IMR-90 (cell line): ENCODE results near the gene POLR2E.

Source experiments
- BHLHE40 ChIP-seq: fragments of 150-350 bp; IDR thresholded peaks from 2 replicates; pipeline ENCODE4 v1.6.1; 2016; ENCODE audit warnings: mild to moderate bottlenecking, low read depth, low read length
- CEBPB ChIP-seq: IDR thresholded peaks from 2 replicates; pipeline ENCODE4 v1.6.1; 2012; ENCODE audit warnings: low read depth, low read length, improper control_type of control experiment
- ELK1 ChIP-seq: fragments of 150-350 bp; IDR thresholded peaks from 2 replicates; pipeline ENCODE4 v1.6.1; 2016; ENCODE audit warnings: low read depth, mild to moderate bottlenecking, low read length, moderate library complexity, borderline replicate concordance
- MAFK ChIP-seq: IDR thresholded peaks from 2 replicates; pipeline ENCODE4 v1.6.1; 2012; ENCODE audit warnings: low read depth, low read length, improper control_type of control experiment
- MAZ ChIP-seq: IDR thresholded peaks from 2 replicates; pipeline ENCODE4 v1.6.1; 2012; ENCODE audit warnings: low read depth, mild to moderate bottlenecking, low read length, improper control_type of control experiment, moderate library complexity, borderline replicate concordance
- POLR2A ChIP-seq: IDR thresholded peaks from 2 replicates; pipeline ENCODE4 v1.6.1; 2012; ENCODE audit warnings: mild to moderate bottlenecking, low read depth, low read length
- RAD21 ChIP-seq: IDR thresholded peaks from 2 replicates; pipeline ENCODE4 v1.6.1; 2012; ENCODE audit warnings: low read length, improper control_type of control experiment
- RFX5 ChIP-seq: IDR thresholded peaks from 2 replicates; pipeline ENCODE4 v1.8.0; 2012; ENCODE audit warnings: low read depth, mild to moderate bottlenecking, low read length, moderate library complexity
- SMC3 ChIP-seq: fragments of 150-350 bp; IDR thresholded peaks from 2 replicates; pipeline ENCODE4 v1.6.1; 2016; ENCODE audit warnings: low read depth, mild to moderate bottlenecking, antibody characterized with exemption, low read length, moderate library complexity
- USF2 ChIP-seq: fragments of 150-350 bp; IDR thresholded peaks from 2 replicates; pipeline ENCODE4 v1.6.1; 2017; ENCODE audit warnings: mild to moderate bottlenecking, antibody characterized with exemption, low read length, low read depth
- TF ChIP-seq, protein P1 (sequence below): conservative IDR thresholded peaks from 2 replicates; pipeline ENCODE4 v1.5.1; 2012; ENCODE audit warnings: mild to moderate bottlenecking, low read depth, low read length, improper control_type of control experiment

DNA sequence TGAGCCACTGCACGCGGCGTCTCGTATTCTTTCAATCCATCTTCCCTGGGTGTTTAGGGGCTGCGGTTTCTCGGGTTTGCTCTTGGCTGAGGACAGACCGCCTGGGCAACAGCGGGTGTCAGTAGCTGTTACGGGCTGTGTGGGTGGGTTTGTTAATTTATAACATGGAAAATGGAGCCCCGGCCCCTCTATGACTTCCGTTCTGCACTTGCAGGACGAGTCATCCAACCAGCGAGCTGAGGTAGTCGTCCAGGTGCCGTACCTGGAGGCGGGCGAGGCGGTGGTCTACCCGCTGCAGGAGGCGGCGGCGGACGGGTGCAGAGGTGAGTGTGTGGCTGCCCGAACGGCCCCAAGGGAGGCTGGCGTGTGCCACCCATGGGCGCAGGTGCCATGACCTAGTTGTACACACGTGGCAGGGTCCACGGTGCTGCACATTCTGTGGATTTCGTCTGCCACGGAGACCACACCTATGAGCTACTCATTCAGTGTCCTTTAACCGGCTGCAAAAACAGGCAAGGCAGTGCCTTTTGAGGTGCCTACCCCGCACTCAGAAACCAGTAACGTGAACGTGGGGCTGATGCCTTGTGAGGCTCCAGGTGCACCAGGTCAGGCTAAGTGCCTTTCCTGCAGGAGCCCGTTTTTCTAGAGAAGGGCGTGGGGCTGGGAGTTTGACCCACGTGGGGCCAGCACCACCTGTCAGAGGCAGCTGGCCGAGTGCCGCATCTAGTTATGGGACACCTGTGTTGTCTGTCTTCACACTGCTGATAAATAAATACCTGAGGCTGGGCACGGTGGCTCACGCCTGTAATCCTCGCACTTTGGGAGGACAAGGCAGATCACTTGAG is 10.9 kb downstream of the POLR2E start:
- TF ChIP-seq RAD21 (no peak), SMC3 (no peak), POLR2A (no peak), BHLHE40 (no peak), MAZ (no peak), MAFK (no peak), ELK1 (no peak), USF2 (no peak), CEBPB (no peak), RFX5 (no peak)
- TF ChIP-seq, protein P1, sequence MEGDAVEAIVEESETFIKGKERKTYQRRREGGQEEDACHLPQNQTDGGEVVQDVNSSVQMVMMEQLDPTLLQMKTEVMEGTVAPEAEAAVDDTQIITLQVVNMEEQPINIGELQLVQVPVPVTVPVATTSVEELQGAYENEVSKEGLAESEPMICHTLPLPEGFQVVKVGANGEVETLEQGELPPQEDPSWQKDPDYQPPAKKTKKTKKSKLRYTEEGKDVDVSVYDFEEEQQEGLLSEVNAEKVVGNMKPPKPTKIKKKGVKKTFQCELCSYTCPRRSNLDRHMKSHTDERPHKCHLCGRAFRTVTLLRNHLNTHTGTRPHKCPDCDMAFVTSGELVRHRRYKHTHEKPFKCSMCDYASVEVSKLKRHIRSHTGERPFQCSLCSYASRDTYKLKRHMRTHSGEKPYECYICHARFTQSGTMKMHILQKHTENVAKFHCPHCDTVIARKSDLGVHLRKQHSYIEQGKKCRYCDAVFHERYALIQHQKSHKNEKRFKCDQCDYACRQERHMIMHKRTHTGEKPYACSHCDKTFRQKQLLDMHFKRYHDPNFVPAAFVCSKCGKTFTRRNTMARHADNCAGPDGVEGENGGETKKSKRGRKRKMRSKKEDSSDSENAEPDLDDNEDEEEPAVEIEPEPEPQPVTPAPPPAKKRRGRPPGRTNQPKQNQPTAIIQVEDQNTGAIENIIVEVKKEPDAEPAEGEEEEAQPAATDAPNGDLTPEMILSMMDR: no peak
